ENCODE results near the gene CCDC32.

DNA sequence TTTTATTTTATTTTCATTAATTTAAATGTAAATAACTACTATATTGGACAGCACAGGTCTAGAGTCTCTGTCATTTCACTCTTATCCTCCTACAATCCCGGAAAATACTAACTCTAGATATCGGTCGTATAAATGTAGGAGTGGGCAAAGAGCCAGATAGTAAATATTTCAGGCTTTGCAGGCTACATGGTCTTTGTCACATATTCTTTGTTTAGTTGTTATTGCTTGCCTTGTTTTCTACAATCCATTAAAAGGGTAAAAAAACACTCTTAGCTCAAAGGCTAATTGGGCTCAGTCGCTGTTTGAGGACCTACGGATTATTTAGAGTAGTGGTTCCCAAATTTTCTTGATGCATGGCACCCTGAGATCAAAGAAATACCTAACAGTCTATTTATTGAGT, 30.9 kb upstream of the CCDC32 start:
- TF ChIP-seq CTCF (IDR thresholded peaks at IDR 0.05 in 4 of 5, conservative IDR thresholded peaks at IDR 0.05 in 1 of 5) (no peak), POLR2A (IDR thresholded peaks at IDR 0.05) (no peak)
